Measurements from ENCODE around the gene PHACTR2.
"Not testable (repeated sequence)": the region's sequence is repeated elsewhere in the genome, so short reads cannot be mapped to it uniquely, and the experiment has no call there.

Gene PHACTR2

DNA sequence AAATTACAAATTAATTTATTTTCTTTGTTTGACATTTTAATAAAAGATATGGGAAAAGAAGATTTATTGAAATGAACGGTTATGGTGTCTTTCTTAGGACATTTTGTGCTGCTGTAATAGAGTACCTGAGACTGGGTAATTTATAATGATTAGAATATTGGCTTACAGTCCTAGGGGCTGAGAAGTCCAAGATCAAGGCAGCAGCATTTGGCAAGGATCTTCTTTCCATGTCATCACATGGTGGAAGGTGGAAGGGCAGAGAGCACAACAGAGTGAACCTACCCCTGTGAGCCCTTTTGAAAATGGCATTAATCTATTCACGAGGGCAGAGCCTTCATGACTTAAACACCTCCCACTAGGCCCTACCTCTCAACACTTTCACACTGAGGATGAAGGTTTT lies 89.7 kb downstream of the PHACTR2 start:
- no peak for DNase-seq (ENCODE audit: low read depth)

DNA sequence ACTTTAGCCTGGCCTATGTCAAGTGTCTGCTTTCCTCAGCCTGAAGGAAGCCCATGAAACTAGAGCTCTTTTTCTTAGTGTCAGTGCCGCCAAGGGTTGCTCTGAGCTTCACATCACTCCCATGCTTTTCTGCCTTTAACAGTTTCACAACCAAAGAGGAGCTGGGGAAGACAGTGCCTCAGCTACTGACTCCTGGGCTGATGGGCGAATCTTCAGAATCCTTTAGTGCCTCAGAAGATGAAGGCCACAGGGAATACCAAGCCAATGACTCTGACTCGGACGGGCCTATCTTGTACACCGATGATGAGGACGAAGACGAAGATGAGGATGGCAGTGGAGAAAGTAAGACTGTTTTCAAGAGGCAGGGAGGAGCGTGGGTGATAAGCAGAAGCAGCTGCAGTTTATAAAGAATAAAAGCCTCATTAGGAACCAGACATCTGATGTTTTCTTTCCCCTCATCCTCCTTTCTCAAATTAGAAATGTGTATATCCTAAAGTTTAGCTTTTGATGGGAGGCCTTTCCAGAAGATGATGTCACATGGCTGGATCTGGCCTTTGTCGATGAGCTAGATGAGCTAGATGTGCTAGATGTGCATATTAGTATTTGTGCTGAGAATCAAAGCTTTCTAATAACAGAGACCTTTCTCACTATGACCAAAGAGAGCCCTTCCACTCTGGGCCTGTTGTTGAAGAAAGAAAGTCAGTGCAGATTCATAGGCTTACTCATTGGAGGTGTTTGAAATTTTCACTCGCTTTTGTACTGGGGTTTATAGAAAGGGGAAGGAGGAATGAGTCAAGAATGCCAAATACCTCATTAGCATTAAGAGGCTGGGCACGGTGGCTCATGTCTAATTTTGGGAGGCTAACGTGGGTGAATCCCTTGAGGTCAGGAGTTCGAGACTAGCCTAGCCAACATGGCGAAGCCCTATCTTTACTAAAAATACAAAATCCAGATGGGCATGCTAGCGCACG lies 94.6 kb downstream of the PHACTR2 start:
- DNase-seq (ENCODE audit: low read depth), result no peak

DNA sequence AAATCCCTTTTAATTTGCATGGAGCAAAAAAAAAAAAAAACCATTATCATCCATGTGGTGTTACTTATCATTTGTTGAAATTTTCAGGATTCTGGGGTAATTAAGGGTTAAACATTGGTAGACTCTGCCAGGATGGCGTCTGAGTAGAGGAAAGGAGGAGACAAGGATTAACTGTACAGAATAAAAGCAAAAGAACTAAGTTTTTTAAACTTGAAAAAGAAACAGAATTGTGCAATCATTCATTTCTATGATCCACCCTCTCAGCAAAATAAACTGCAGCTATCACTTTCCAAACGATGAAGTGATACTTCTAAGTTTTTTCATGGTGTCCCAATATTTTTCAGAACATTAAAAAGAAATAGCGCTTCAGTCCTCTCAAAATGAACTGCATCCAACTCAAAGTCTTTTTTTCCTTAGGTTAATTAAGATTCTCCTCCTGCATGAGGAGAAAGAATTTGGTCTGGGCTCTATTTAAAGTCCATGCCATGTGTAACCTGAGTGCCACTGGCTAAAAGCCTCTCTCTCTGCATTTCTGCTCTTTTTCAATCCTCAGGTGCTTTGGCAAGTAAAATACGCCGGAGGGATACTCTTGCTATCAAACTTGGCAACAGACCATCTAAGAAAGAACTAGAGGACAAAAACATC lies 95.9 kb downstream of the PHACTR2 start:
- DNase-seq (ENCODE audit: low read depth), result no peak

DNA sequence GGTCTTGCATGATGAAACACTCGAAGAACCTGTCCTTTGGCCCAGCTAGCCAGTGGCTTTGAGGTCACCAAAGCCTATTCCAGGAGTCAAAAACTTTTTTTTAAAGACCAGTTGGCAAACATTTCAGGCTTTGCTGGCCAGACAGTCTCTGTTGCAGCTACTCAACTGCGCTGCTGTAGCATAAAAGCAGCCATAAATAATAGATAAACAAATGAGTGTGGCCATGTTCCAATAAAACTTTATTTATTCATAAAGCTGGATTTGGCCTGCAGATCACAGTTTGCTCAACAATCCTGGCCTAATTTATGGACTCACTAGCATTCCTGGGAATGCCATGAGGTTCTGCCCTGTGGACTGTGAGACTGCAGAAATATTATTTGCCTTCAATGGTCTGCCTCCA lies 96.6 kb downstream of the PHACTR2 start:
- DNase-seq (ENCODE audit: low read depth), result no peak

DNA sequence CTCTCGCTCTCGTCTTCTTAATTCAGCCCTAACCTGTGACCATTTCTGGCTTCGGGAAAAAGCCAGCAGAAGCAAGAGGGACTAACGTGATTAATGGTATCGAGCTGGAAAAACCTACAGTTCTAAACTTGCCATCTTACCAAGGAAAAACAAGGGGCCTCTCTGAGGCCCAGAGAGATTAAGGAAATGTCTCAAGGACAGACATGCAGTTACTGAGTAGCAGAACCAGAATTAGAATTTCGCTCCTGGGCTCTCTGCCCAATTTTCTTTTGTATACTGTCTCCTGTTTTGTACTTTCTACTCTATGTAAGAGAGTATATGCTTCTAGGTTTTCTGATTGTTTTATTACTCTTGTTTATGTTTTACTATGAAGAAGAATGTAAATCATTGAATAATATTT lies 97.6 kb downstream of the PHACTR2 start:
- no peak for DNase-seq (ENCODE audit: low read depth)

DNA sequence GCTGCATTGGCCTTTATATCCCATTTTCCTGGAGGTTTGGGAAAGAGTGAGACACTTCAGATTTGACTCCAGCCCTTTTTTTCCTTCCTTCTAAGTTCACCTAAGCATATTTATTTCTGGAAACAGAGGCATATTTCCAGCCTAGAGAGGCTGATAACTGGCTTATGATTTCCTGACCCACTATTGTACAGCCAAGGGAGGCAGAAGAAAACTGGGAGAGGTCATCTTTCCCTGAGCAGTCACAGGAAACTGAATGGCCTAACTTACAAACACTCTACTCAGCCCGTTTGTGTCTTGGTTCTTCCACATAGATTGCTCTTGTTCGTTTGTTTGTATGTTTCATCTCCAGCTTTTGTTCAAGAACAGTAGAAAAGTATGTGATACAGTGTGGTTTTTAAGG lies 101.2 kb downstream of the PHACTR2 start:
- no peak for DNase-seq (ENCODE audit: low read depth)

GRCh38 chr6:143782481-143782880 lies 104.7 kb downstream of the PHACTR2 start:
- no peak for DNase-seq (ENCODE audit: low read depth)

GRCh38 chr6:143783077-143783476 lies 105.3 kb downstream of the PHACTR2 start:
- no peak for DNase-seq (ENCODE audit: low read depth)

DNA sequence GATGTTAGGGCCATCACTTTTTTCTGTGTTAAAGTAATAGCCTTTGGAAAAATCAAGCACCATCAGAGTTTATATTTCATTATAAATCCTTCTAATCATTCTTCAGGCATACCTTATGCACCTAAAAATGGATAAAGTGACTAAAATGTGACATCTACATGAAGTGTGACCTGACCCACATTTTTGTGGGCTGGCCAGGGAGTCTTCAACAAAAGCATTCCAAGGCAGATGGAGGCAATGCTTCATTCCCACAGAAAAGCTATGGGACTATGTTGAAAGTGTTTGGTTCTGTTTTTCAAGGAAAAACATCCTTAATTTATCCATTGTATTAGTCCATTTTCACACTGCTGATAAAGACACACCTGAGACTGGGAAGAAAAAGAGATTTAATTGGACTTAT lies 106.6 kb downstream of the PHACTR2 start:
- DNase-seq (ENCODE audit: low read depth), result no peak

DNA sequence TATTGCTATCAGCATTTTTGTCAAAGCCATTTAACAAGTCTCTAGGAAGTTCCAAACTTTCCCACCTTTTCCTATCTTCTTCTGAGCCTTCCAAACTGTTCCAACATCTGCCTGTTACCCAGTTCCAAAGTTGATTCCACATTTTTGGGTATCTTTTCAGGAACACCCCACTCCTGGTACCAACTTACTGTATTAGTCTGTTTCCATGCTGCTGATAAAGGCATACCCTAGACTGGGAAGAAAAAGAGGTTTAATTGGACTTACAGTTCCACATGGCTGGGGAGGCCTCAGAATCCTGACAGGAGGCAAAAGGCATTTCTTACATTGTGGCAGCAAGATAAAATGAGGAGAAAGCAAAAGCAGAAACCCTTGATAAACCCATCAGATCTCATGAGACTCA lies 108.6 kb downstream of the PHACTR2 start:
- DNase-seq (ENCODE audit: low read depth), result not testable (repeated sequence)

DNA sequence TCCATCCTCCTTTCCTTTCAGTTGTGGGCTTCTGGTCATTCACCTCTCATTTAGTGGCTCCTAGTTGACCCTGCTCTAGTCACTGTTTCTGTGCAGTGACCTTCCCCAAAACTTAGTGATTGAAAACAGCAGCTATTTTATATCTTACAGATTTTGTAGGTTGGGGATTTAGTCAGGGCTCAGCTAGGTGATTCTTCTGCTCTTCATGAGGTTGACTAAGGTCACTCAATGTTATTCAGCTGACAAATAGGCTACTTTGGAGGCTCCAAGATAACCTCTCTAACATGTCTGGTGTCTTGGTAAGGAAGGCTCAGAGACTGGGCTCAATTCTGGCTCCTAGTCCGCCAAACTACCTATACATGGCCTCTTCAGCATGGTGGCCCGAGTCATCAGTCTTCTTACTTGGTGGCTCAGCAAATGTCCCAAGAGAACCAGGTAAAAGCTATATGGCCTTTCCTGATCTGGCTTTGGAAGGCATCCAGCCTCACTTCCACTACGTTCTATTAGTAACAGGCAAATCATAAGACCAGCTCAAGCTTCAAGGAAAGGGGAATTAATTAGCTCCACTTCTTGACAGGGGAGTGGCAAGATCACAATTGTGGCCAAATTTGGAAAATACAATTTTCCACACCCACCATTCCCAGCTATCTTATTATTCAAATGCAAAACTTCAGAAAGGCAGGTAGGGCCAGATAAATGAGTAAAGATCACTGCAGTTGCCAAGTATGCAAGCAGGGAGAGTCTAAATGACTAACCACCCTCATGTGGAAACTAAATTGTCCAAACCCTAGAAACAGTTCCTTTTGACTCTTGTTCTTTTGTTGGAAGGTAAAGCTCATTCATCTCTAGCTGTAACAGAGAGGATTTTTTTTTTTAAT lies 114.9 kb downstream of the PHACTR2 start:
- DNase-seq (ENCODE audit: low read depth), result no peak

DNA sequence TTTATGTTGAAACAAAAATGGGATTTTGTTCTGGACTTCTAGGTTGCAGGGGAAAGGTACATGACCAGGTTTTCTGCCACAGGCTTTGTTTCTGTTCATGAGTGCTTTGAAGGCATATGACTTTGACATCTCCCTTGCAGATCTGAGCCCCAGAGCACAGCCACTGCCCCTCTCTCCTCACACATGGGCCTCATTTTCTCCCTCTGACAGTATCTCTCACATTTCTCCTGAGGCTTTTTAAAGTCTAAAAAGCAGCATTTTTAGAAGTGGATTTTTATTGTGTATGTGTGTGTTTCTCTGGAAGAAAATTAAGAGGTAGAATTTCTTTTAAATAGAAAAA lies 115.5 kb downstream of the PHACTR2 start:
- no peak for DNase-seq (ENCODE audit: low read depth)

- DNase-seq (ENCODE audit: low read depth), result not testable (repeated sequence)
Measured at GRCh38 chr6:143796551-143796950, 118.8 kb downstream of the PHACTR2 start.

GRCh38 chr6:143798487-143798886 lies 120.7 kb downstream of the PHACTR2 start:
- DNase-seq (ENCODE audit: low read depth), result not testable (repeated sequence)

DNA sequence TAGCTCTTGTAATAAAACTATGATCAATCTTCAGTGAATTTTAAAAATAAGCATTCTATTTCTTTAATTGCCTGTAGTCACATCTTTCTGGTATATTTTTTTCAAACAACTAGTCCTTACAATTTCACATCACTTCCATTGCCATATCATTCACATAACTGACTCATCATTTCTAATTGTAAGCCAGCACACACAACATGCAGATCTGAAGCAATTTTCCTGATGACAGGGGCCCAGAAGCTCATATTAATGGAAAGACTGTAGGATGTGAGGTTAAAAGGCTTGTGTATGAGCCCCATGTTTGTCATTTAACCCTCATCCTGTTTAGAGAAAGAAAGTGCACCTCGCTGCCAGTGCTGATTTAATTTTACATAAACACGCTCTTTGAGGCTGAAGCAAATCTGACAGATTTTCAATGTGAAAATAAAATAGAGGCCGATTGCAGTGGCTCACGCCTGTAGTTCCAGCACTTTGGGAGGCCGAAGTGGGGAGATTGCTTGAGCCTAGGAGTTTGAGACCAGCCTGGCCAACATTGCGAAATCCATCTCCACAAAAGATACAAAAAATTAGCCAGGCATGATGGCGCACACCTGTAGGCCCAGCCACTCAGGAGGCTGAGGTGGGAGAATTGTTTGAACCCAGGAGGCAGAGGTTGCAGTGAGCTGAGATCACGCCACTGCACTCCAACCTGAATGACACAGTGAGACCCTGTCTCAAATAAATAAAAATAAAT lies 125.2 kb downstream of the PHACTR2 start:
- DNase-seq (ENCODE audit: low read depth), result no peak

DNA sequence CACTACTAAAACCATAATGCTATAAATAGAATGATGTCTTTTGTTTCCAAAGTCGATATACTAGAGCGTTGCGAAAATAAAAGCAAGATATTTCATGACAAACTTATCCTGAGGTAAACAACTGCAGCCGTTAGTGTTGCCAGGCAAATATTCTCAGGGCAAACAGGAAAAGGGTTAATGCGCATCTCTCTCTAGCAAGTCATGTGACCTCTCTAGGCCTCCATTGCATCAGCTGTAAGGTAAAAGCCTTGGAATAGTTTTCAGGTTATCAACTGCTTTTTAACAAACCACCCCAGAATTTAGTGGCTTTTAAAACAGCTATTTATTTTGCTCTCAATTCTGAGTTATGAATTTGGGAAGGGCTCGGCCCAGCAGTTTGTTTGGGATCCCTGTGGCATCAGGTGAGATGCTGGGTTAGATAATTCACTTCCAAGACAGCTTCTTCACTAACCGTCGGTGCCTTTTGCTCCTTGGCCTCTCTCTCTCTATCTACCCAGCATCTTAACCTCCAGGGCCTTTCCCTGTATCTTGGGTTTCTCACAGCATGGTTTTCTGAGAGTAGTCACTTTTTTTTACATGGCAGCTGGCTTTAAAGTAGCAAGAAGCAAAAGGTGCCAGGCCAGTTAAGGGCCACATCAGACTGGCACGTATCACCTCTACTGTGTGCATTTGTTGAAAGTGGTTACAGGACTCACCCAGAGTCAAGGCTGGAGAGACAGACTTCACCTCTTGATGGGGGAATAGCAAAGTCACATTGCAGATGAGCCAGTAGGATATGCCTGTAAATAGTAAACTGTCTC lies 126.2 kb downstream of the PHACTR2 start:
- no peak for DNase-seq (ENCODE audit: low read depth)

GRCh38 chr6:143804835-143805239 lies 127.1 kb downstream of the PHACTR2 start:
- no peak for DNase-seq (ENCODE audit: low read depth)

- DNase-seq (ENCODE audit: low read depth), result peak; percentile 65
Measured at GRCh38 chr6:143806282-143807102, 128.7 kb downstream of the PHACTR2 start.

DNA sequence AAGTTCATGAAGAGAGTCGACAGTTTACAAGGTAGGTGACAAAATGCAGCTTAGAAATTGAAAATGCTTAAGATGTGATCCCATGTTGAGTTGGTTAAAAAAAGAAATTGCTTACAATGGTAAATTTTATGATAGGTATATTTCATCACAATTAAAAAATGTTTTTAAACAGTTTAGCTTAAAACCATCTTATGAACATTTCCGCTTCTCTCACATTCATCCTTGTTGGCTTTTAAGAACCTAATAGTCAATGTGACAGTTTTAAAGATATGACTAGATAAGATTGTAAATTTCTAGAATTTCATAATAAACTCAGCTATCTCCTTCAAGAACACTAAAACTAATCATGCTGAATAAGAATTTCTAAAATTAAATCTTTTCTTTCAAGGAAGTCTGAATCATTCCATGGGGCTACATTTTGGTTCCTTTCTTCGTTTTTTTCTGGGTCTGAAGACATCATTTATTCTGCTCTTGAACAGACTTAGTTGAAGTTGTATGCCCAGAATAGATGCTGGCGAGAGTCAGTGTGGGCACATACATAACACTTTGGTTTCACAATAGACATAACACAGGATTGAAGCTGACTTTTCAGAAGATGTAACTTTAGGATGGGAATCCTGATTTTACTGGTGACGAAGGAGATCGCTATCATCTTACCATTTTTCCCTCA lies 129.5 kb downstream of the PHACTR2 start:
- DNase-seq (ENCODE audit: low read depth), result no peak
